ENCODE results near the gene SDCBP2. TPM values are rescaled to one million over a fixed set of nuclear protein-coding genes. Genes with fewer than 3 reads are reported as not detected.

SDCBP2 gene
- total RNA-seq, 1 donor from 2014 or later: 2.9 TPM

- Mint-ChIP-seq H3K27ac (no peak overlapping the region), H3K9me3 (no peaks in the 10 kb centered on the region), H3K27me3 (ENCODE audit: low read depth) (peaks cover 4% of the 10 kb centered on the region), H3K4me3 (no peak overlapping the region), H3K36me3 (no peaks in the 10 kb centered on the region), H3K4me1 (no peaks in the 10 kb centered on the region)
- TF ChIP-seq CTCF (IDR thresholded peaks at IDR 0.05; ENCODE audit: unreplicated experiment): no peak
- no peak for DNase-seq (ENCODE audit: low spot score in 2 of 2, unreplicated experiment in 2 of 2)
These were observed 47.5 kb downstream of the SDCBP2 start for GRCh38 chr20:1281279-1282057.

GRCh38 chr20:1280195-1281102 lies 48.5 kb downstream of the SDCBP2 start:
- no peaks in the 10 kb centered on the region for H3K9me3 Mint-ChIP-seq
- H3K36me3 Mint-ChIP-seq: no peaks in the 10 kb centered on the region
- no peak overlapping the region for H3K4me3 Mint-ChIP-seq
- no peak for DNase-seq (ENCODE audit: low spot score in 2 of 2, unreplicated experiment in 2 of 2)
- no peak overlapping the region for H3K27ac Mint-ChIP-seq
- H3K4me1 Mint-ChIP-seq: no peaks in the 10 kb centered on the region
- peaks cover 4% of the 10 kb centered on the region for H3K27me3 Mint-ChIP-seq (ENCODE audit: low read depth)
- no peak for TF ChIP-seq CTCF (IDR thresholded peaks at IDR 0.05; ENCODE audit: unreplicated experiment)

GRCh38 chr20:1278993-1279392 lies 49.9 kb downstream of the SDCBP2 start:
- Mint-ChIP-seq H3K4me1 (no peaks in the 10 kb centered on the region), H3K36me3 (no peaks in the 10 kb centered on the region), H3K27me3 (ENCODE audit: low read depth) (no peaks in the 10 kb centered on the region), H3K9me3 (no peaks in the 10 kb centered on the region), H3K27ac (no peak overlapping the region), H3K4me3 (no peak overlapping the region)
- no peak for DNase-seq (ENCODE audit: low spot score in 2 of 2, unreplicated experiment in 2 of 2)
- TF ChIP-seq CTCF (IDR thresholded peaks at IDR 0.05; ENCODE audit: unreplicated experiment): no peak

DNA sequence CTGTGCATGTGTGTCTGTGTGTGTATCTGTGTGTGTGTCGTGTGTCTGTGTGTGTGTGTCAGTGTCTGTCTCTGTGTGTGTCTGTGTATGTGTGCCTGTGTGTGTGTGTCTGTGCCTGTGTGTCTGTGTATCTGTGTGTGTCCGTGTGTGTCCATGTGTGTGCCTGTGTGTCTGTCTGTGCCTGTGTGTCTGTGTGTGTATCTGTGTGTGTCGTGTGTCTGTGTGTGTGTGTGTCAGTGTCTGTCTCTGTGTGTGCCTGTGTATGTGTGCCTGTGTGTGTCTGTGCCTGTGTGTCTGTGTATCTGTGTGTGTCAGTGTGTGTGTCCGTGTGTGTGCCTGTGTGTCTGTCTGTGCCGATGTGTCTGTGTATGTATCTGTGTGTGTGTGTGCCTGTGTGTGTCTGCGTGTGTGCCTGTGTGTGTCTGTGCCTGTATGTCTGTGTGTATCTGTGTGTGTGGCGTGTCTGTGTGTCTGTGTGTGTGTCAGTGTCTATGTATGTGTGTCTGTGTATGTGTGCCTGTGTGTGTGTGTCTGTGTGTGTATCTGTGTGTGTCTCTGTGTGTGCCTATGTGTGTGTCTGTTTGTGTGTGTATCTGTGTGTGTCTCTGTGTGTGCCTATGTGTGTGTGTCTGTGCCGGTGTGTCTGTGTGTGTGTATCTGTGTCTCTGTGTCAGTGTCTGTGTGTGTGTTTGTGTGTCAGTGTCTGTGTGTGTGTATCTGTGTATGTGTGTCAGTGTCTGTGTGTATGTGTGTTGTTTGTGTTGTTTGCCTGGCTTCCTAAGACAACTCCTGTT lies 51.2 kb downstream of the SDCBP2 start:
- TF ChIP-seq CTCF (IDR thresholded peaks at IDR 0.05; ENCODE audit: unreplicated experiment): no peak
- H3K27me3 Mint-ChIP-seq (ENCODE audit: low read depth): no peaks in the 10 kb centered on the region
- no peaks in the 10 kb centered on the region for H3K9me3 Mint-ChIP-seq
- no peak overlapping the region for H3K27ac Mint-ChIP-seq
- DNase-seq (ENCODE audit: low spot score in 2 of 2, unreplicated experiment in 2 of 2): no peak
- H3K4me1 Mint-ChIP-seq: no peaks in the 10 kb centered on the region
- H3K36me3 Mint-ChIP-seq: no peaks in the 10 kb centered on the region
- no peak overlapping the region for H3K4me3 Mint-ChIP-seq

DNA sequence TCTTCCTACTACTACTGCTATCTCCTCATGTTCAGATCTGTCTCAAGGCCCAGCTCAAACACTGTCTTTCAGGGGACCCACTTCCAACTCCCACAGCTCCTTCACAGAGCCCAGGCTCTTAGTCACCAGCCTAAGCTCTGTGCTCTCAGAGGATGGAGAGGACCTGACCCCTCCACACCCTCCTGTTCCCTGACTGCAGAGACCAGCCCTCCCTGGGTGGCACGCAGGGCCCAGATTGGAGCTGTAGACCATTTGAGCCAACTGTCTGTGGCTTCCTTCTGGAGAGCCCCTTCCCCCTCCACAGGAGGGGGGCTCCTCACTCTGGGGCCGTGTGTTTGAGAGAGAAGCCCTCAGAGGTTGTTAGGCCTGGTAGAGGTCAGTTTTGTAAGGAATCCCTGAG lies 53.0 kb downstream of the SDCBP2 start:
- H3K4me3 Mint-ChIP-seq: no peak overlapping the region
- no peak for TF ChIP-seq CTCF (IDR thresholded peaks at IDR 0.05; ENCODE audit: unreplicated experiment)
- DNase-seq (ENCODE audit: low spot score in 2 of 2, unreplicated experiment in 2 of 2): no peak
- H3K36me3 Mint-ChIP-seq: no peaks in the 10 kb centered on the region
- H3K4me1 Mint-ChIP-seq: no peaks in the 10 kb centered on the region
- no peak overlapping the region for H3K27ac Mint-ChIP-seq
- no peaks in the 10 kb centered on the region for H3K27me3 Mint-ChIP-seq (ENCODE audit: low read depth)
- H3K9me3 Mint-ChIP-seq: no peaks in the 10 kb centered on the region
